RWPE2 (cell line): ENCODE measurements around the gene TMEM40.

Experiments
- ATAC-seq: fragments of 200-7000 bp; cut with Tn5 transposase; 3 replicates; pipeline ENCODE4 v1.9.1; 2021; ENCODE audit warnings: low read depth
- DNase-seq: peaks from one replicate; pipeline ENCODE4 v3.0.0-alpha.2; 2020; ENCODE audit warnings: low spot score
- H3K27ac ChIP-seq: fragments of 450-650 bp; 2 replicates; pipeline ENCODE4 v1.5.1; 2017; ENCODE audit warnings: mild to moderate bottlenecking; ENCODE audit not compliant: poor library complexity, severe bottlenecking
- H3K27me3 ChIP-seq: fragments of 250-450 bp; sonication (Bioruptor Pico); 2 replicates; pipeline ENCODE4 v1.5.1; 2021; ENCODE audit warnings: mild to moderate bottlenecking, moderate library complexity; ENCODE audit not compliant: insufficient read depth, poor library complexity, severe bottlenecking
- H3K36me3 ChIP-seq: fragments of 250-450 bp; sonication (Bioruptor Pico); 2 replicates; pipeline ENCODE4 v1.5.1; 2020; ENCODE audit warnings: low read depth, mild to moderate bottlenecking, moderate library complexity
- H3K4me1 ChIP-seq: fragments of 250-450 bp; sonication (Bioruptor Pico); 2 replicates; pipeline ENCODE4 v1.5.1; 2021; ENCODE audit warnings: mild to moderate bottlenecking, moderate library complexity; ENCODE audit not compliant: insufficient read depth, poor library complexity, severe bottlenecking
- H3K4me3 ChIP-seq: fragments of 250-450 bp; sonication (Bioruptor Pico); 2 replicates; pipeline ENCODE4 v1.5.1; 2021; ENCODE audit warnings: mild to moderate bottlenecking, moderate library complexity; ENCODE audit not compliant: severe bottlenecking
- H3K9me3 ChIP-seq: fragments of 250-450 bp; sonication (Bioruptor Pico); 2 replicates; pipeline ENCODE4 v1.5.1; 2021; ENCODE audit warnings: mild to moderate bottlenecking, moderate library complexity; ENCODE audit not compliant: severe bottlenecking
- TF ChIP-seq, protein P1 (sequence below): fragments of 450-650 bp; IDR thresholded peaks from one replicate; pipeline ENCODE4 v1.5.1; 2017; ENCODE audit warnings: mild to moderate bottlenecking, moderate library complexity; ENCODE audit not compliant: poor library complexity, severe bottlenecking

Gene TMEM40

DNA sequence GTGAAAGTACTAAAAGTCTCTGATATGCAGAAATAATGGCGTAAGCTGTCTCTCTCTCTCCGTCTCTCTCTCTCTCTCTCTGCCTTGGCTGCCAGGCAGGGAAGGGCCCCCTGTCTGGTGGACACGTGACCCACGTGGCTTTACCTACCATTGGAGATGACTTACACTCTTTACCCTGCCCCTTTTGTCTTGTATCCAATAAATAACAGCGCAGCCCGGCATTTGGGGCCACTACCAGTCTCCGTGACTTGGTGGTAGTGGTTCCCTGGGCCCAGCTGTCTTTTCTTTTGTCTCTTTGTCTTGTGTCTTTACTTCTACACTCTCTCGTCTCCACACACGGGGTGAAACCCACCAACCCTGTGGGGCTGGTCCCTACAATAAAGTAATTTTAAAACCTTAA is 12.2 kb upstream of the TMEM40 start:
- H3K9me3 ChIP-seq, result no peaks in the 10 kb centered on the region
- TF ChIP-seq, protein P1, sequence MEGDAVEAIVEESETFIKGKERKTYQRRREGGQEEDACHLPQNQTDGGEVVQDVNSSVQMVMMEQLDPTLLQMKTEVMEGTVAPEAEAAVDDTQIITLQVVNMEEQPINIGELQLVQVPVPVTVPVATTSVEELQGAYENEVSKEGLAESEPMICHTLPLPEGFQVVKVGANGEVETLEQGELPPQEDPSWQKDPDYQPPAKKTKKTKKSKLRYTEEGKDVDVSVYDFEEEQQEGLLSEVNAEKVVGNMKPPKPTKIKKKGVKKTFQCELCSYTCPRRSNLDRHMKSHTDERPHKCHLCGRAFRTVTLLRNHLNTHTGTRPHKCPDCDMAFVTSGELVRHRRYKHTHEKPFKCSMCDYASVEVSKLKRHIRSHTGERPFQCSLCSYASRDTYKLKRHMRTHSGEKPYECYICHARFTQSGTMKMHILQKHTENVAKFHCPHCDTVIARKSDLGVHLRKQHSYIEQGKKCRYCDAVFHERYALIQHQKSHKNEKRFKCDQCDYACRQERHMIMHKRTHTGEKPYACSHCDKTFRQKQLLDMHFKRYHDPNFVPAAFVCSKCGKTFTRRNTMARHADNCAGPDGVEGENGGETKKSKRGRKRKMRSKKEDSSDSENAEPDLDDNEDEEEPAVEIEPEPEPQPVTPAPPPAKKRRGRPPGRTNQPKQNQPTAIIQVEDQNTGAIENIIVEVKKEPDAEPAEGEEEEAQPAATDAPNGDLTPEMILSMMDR, result no peak
- H3K4me1 ChIP-seq, result no peaks in the 10 kb centered on the region
- H3K27ac ChIP-seq, result no peak overlapping the region
- no peaks in the 10 kb centered on the region for H3K27me3 ChIP-seq
- H3K36me3 ChIP-seq, result no peaks in the 10 kb centered on the region
- no peak for ATAC-seq
- DNase-seq, result no peak
- no peak overlapping the region for H3K4me3 ChIP-seq

DNA sequence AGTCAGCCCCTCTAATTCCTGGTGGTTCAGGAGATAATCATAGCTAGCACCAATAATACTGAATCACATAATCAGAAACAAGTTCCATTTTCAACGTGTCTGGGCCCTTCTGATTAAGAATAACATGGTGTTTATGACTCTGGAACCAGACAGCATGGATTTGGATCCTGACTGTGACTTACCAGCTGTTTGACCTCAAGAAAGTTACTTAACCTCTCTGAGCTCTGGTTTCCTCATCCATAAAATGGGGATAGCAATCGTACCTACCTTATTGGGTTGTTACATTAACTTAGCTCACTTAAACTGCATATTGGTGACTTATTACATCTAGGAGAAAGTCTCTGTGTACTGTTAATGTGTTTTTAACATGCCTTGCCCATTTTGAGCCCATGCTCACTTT is 10.7 kb upstream of the TMEM40 start:
- Histone ChIP-seq H3K36me3 (no peaks in the 10 kb centered on the region), H3K27ac (no peak overlapping the region), H3K4me3 (no peak overlapping the region), H3K27me3 (no peaks in the 10 kb centered on the region), H3K4me1 (no peaks in the 10 kb centered on the region), H3K9me3 (no peaks in the 10 kb centered on the region)
- DNase-seq (no peak), ATAC-seq (no peak)
- TF ChIP-seq, protein P1, result no peak

DNA sequence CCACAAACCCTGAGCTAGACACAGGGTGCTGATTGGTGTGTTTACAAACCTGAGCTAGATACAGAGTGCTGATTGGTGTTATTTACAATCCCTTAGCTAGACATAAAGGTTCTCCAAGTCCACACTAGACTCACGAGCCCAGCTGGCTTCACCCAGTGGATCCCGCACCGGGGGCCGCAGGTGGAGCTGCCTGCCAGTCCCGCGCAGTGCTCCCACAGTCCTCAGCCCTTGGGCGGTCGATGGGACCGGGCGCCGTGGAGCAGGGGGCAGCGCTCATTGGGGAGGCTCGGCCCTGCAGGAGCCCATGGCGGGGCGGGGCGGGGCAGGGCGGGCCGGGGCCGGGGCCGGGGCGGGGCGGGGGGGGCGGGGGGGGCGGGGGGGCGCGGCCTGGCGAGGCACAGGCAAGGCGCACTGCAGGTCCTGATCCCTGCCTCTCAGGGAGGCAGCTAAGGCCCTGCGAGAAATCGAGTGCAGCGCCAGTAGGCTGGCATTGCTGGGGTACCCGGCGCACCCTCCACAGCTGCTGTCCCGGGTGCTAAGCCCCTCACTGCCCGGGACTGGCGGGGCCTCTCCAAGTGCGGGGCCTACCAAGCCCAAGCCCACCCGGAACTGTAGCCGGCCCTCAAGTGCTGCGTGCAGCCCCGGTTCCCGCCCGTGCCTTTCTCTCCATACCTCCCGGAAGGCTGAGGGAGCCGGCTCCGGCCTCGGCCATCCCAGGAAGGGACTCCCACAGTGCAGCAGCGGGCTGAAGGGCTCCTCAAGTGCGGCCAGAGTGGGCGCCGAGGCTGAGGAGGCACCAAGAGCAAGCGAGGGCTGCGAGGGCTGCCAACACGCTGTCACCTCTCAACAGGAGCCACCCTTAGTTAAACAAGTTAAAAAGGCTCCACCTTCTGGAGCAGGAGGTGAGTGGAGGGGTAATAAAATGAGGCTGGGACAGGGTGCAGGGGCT is 9.8 kb upstream of the TMEM40 start:
- H3K4me1 ChIP-seq, result peaks cover 2% of the 10 kb centered on the region
- H3K27me3 ChIP-seq, result no peaks in the 10 kb centered on the region
- TF ChIP-seq, protein P1, result no peak
- no peak for ATAC-seq
- no peaks in the 10 kb centered on the region for H3K36me3 ChIP-seq
- no peaks in the 10 kb centered on the region for H3K9me3 ChIP-seq
- no peak for DNase-seq
- no peak overlapping the region for H3K4me3 ChIP-seq
- no peak overlapping the region for H3K27ac ChIP-seq

DNA sequence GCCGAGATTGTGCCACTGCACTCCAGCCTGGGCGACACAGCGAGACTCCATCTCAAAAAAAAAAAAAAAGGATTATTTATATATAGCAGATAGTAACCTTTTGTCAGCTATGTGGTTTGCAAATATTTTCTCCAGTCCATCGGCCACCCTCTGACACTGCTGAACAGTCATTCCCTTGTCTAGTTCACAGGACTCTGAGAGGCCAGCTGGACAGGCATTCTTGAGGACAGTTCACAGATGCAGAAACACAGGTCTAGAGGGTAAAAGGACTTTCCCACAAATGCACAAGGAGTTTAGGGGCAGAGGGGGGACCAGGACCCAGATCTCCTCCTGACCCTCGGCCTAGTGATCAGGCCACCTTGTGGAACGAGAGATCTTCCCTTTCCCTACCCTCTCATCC is 7.5 kb upstream of the TMEM40 start:
- H3K27me3 ChIP-seq, result no peaks in the 10 kb centered on the region
- H3K4me3 ChIP-seq, result no peak overlapping the region
- TF ChIP-seq, protein P1, result no peak
- DNase-seq, result no peak
- H3K4me1 ChIP-seq, result peaks cover 7% of the 10 kb centered on the region
- no peak for ATAC-seq
- H3K27ac ChIP-seq, result no peak overlapping the region
- no peaks in the 10 kb centered on the region for H3K36me3 ChIP-seq
- H3K9me3 ChIP-seq, result no peaks in the 10 kb centered on the region

DNA sequence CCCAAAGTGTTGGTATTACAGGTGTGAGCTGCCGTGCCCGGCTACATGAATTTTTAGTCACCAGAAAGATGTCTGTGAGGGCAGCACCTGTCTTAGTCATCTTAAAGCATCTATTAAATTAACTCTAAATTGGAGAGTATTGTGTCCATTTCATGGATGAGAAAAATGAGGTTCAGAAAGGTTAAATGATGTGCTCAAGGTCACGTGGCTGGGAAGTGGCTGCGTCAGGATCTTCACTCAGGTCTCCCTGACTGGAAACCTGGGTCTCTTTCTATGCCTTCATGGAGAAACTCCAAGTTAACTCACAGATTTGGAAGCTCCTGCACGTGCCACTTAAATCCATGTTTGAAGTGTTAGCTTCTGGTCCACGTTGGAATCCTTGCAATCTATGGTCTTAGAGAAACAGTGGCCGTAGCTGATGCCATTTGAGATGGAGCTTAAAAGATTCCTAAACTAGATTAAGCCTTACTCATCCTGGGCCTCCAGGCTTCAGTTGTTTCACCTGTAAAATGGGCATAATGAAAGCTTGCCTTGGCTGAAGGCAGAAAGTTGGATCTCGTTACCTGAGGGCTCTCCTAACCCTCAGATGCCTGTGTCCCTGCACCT is 5.2 kb upstream of the TMEM40 start:
- peaks cover 18% of the 10 kb centered on the region for H3K4me1 ChIP-seq
- no peaks in the 10 kb centered on the region for H3K27me3 ChIP-seq
- ATAC-seq (no peak), DNase-seq (no peak)
- no peak overlapping the region for H3K4me3 ChIP-seq
- no peaks in the 10 kb centered on the region for H3K9me3 ChIP-seq
- TF ChIP-seq, protein P1, result no peak
- H3K27ac ChIP-seq, result peak overlapping the region; percentile 97
- no peaks in the 10 kb centered on the region for H3K36me3 ChIP-seq
